MM.1S (cell line): ENCODE measurements around the gene DLX2.

Experiments used
- EZH2 ChIP-seq: fragments of 300-600 bp; sonication (generic); optimal IDR thresholded peaks from 2 replicates; pipeline ENCODE3; 2017; ENCODE audit warnings: low read depth, mild to moderate bottlenecking, antibody characterized with exemption, low read length, mixed read lengths
- TF ChIP-seq, protein P1 (sequence below): fragments of 300-600 bp; sonication (generic); IDR thresholded peaks from 2 replicates; pipeline ENCODE4 v1.5.1; 2016; ENCODE audit warnings: antibody characterized with exemption, low read length, mixed read lengths

GRCh38 chr2:172082105-172082943 lies 20.4 kb downstream of the DLX2 start:
- TF ChIP-seq, protein P1, sequence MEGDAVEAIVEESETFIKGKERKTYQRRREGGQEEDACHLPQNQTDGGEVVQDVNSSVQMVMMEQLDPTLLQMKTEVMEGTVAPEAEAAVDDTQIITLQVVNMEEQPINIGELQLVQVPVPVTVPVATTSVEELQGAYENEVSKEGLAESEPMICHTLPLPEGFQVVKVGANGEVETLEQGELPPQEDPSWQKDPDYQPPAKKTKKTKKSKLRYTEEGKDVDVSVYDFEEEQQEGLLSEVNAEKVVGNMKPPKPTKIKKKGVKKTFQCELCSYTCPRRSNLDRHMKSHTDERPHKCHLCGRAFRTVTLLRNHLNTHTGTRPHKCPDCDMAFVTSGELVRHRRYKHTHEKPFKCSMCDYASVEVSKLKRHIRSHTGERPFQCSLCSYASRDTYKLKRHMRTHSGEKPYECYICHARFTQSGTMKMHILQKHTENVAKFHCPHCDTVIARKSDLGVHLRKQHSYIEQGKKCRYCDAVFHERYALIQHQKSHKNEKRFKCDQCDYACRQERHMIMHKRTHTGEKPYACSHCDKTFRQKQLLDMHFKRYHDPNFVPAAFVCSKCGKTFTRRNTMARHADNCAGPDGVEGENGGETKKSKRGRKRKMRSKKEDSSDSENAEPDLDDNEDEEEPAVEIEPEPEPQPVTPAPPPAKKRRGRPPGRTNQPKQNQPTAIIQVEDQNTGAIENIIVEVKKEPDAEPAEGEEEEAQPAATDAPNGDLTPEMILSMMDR: no peak
- TF ChIP-seq EZH2: no peak
